Peyer's patch (tissue), 4 donors: ENCODE measurements around the gene ZBTB48. TPM values are rescaled to one million over a fixed set of nuclear protein-coding genes. Genes with fewer than 3 reads are reported as not detected.

ENCODE experiments used
- DNase-seq, 3 donors: peaks; one replicate each; pipeline ENCODE4 v3.0.0-alpha.2; 2017 to 2019
- H3K27ac ChIP-seq, 4 donors: fragments of 200-600 bp; sonication (generic); one replicate each; pipeline ENCODE4 v1.5.1; 2016 to 2019
- H3K27me3 ChIP-seq, 2 donors: fragments of 200-600 bp; sonication (generic); one replicate each; pipeline ENCODE4 v1.5.1; 2019
- H3K36me3 ChIP-seq, 3 donors: fragments of 200-600 bp; sonication (generic); one replicate each; pipeline ENCODE4 v1.5.1; 2016 to 2019
- H3K4me1 ChIP-seq, 4 donors: fragments of 200-600 bp; sonication (generic); one replicate each; pipeline ENCODE4 v1.5.1; 2016 to 2019
- H3K4me3 ChIP-seq, 4 donors: fragments of 200-600 bp; sonication (generic); 1 replicate in 3 of 4; 2 replicates in 1 of 4; pipeline ENCODE4 v1.5.1; 2016 to 2019; ENCODE audit warnings: mild to moderate bottlenecking in 1 of 4
- H3K9me3 ChIP-seq, 4 donors: fragments of 200-600 bp; sonication (generic); one replicate each; pipeline ENCODE4 v1.5.1; 2016 to 2019; ENCODE audit warnings: mild to moderate bottlenecking in 1 of 4
- POLR2A ChIP-seq, 2 donors: fragments of 450-650 bp; IDR thresholded peaks; one replicate each; pipeline ENCODE4 v1.5.1; 2017; ENCODE audit warnings: antibody characterized with exemption in 2 of 2, mild to moderate bottlenecking in 2 of 2, moderate library complexity in 2 of 2
- total RNA-seq, 4 donors: library from RNA; depleted of rRNA; stranded (reverse); fragments of >200 nt; gene quantifications; one replicate each; pipeline ENCODE4 v1.1.0, GENCODE V29; 2016
- TF ChIP-seq, protein P1 (sequence below), 6 experiments: fragments of 450-650 bp in 4 of 6; fragments of 200-600 bp in 2 of 6; sonication (generic) in 1 of 6; IDR thresholded peaks; one replicate each; pipeline ENCODE4 v1.5.1; 2017 to 2019; ENCODE audit warnings: antibody characterized with exemption in 6 of 6, mild to moderate bottlenecking in 3 of 6, moderate library complexity in 1 of 6

ZBTB48 gene
- total RNA-seq, 4 donors from 2014 or later = 27.0 to 80.9 (median 38.2) TPM

DNA sequence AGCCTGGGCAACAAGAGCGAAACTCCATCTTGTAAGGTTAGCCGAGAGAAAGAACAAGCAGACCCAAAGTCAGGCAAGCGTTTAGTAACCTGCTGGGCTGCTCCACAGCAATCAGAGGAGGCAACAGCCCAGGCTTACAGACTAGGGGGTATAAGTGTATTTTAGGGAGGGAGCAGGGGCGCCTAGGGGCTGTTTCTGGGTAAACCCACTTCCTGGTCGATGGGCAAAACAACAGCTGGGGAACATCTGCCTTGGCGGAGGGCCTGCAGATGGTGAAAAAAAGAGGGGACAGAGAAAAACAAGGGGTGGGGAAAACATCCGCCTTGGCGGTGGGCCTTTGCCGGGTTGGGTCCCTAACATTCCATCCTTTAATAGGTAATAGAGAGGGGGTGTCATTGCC lies 19.5 kb upstream of the ZBTB48 start:
- no peak for TF ChIP-seq POLR2A (IDR thresholded peaks at IDR 0.05)
- TF ChIP-seq, protein P1, sequence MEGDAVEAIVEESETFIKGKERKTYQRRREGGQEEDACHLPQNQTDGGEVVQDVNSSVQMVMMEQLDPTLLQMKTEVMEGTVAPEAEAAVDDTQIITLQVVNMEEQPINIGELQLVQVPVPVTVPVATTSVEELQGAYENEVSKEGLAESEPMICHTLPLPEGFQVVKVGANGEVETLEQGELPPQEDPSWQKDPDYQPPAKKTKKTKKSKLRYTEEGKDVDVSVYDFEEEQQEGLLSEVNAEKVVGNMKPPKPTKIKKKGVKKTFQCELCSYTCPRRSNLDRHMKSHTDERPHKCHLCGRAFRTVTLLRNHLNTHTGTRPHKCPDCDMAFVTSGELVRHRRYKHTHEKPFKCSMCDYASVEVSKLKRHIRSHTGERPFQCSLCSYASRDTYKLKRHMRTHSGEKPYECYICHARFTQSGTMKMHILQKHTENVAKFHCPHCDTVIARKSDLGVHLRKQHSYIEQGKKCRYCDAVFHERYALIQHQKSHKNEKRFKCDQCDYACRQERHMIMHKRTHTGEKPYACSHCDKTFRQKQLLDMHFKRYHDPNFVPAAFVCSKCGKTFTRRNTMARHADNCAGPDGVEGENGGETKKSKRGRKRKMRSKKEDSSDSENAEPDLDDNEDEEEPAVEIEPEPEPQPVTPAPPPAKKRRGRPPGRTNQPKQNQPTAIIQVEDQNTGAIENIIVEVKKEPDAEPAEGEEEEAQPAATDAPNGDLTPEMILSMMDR (IDR thresholded peaks at IDR 0.05) = no peak

DNA sequence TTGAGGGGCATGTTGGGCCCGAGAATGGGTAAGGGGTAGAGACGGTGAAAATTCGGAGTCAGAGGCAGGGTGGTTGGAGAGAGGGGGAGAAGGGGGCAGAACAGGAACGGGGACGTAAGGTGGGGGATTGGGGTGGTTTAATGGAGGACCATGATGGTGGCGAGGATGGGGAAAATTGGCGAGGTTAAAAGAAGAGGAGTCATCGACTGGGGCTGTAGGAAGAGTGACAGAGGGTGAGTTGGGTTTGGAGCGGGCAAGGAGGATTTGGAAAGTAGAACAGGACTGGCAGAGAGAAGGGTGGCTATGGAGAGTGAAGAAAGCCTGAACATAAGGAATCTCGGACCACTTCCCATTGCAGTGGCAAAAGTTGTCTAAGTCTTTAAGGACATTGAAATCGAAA lies 10.8 kb upstream of the ZBTB48 start:
- TF ChIP-seq, protein P1 (IDR thresholded peaks at IDR 0.05) = no peak
- TF ChIP-seq POLR2A (IDR thresholded peaks at IDR 0.05) = no peak
- DNase-seq = no peak
- no peaks in the 10 kb centered on the region for H3K4me1 ChIP-seq

More for the DNA sequence above, 19.5 kb upstream of the ZBTB48 start:
- Histone ChIP-seq H3K27me3 (no peaks in the 10 kb centered on the region), H3K27ac (no peak overlapping the region), H3K4me1 (peaks cover 0 to 2% (median under 1%) of the 10 kb centered on the region in 4 donors), H3K36me3 (no peaks in the 10 kb centered on the region), H3K4me3 (no peak overlapping the region), H3K9me3 (no peaks in the 10 kb centered on the region)
- DNase-seq = no peak

DNA sequence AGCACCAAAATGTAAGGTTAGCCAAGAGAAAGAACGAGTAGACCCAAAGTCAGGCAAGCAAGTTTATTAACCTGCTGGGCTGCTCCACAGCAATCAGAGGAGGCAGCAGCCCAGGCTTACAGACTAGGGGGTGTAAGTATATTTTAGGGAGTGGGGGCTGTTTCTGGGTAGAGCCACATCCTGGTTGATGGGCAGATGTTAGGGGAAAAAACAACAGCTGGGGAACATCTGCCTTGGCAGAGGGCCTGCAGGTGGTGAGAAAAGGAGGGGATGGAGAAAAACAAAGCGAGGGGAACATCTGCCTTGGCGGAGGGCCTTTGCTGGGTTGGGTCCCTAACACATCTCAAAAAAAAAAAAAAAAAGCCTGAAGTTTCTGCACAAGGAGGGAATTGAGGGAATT lies 9.7 kb upstream of the ZBTB48 start:
- TF ChIP-seq POLR2A (IDR thresholded peaks at IDR 0.05) = no peak
- TF ChIP-seq, protein P1 (IDR thresholded peaks at IDR 0.05) = no peak
- Histone ChIP-seq H3K27me3 (no peaks in the 10 kb centered on the region), H3K36me3 (no peaks in the 10 kb centered on the region), H3K4me3 (no peak overlapping the region), H3K27ac (no peak overlapping the region), H3K9me3 (no peaks in the 10 kb centered on the region), H3K4me1 (no peaks in the 10 kb centered on the region)
- DNase-seq = no peak

More for the DNA sequence above, 10.8 kb upstream of the ZBTB48 start:
- Histone ChIP-seq H3K27me3 (no peaks in the 10 kb centered on the region), H3K4me3 (no peak overlapping the region), H3K27ac (no peak overlapping the region), H3K36me3 (no peaks in the 10 kb centered on the region), H3K9me3 (no peaks in the 10 kb centered on the region)

DNA sequence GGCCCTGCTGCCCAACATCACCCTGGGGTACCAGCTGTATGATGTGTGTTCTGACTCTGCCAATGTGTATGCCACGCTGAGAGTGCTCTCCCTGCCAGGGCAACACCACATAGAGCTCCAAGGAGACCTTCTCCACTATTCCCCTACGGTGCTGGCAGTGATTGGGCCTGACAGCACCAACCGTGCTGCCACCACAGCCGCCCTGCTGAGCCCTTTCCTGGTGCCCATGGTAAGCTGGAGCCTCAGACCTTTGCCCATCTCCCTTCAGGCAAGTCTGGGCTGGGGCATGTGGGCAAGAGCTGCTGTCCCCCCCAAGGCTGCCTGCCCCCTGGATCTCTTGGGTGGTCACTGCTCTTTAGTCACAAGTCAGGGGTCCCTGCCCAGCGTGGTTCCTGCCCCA lies 8.8 kb upstream of the ZBTB48 start:
- Histone ChIP-seq H3K27ac (no peak overlapping the region), H3K4me1 (no peaks in the 10 kb centered on the region), H3K9me3 (no peaks in the 10 kb centered on the region), H3K27me3 (no peaks in the 10 kb centered on the region), H3K4me3 (no peak overlapping the region), H3K36me3 (no peaks in the 10 kb centered on the region)
- no peak for DNase-seq
- TF ChIP-seq, protein P1 (IDR thresholded peaks at IDR 0.05) = no peak
- TF ChIP-seq POLR2A (IDR thresholded peaks at IDR 0.05) = no peak

DNA sequence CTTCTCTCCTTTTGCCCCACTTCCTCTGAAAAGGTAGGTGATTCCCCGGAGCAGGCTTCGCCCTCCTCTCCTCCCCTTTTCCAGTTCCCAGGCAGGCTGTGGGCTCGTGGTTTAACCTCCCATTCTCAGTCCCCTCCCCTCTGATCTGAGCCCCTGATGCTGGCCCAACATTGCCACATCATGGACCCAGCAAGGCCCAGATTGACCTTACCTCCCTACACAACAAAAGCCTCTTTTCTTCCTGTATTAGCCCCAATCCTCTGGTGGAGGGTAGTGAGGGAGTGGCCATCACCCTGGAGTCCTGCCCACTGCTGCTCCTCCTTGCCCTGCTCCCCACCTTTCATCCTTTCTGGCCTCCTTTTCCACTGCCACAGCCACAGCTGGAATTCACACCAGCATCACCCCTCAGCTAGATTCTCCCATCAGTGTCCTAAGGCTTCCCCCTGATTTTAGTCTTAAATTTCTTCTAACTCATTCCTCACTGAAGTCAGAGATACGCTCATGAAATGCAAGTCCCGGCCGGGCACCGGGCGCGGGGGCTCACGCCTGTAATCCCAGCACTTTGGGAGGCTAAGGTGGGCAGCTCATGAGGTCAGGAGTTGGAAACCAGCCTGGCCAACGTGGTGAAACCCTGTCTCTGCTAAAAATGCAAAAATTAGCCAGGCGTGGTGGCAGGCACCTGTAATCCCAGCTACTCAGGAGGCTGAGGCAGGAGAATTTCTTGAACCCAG lies 7.0 kb upstream of the ZBTB48 start:
- no peaks in the 10 kb centered on the region for H3K4me1 ChIP-seq

More for the DNA sequence above, 7.0 kb upstream of the ZBTB48 start:
- TF ChIP-seq POLR2A (IDR thresholded peaks at IDR 0.05) = no peak
- TF ChIP-seq, protein P1 (IDR thresholded peaks at IDR 0.05) = no peak
- Histone ChIP-seq H3K27me3 (no peaks in the 10 kb centered on the region), H3K9me3 (no peaks in the 10 kb centered on the region), H3K36me3 (no peaks in the 10 kb centered on the region), H3K4me3 (no peak overlapping the region), H3K27ac (no peak overlapping the region)
- no peak for DNase-seq
